NCI-H1417 treated with DMSO at 0.1 percent for 48 hours (cell line): ENCODE data around the gene MYOF.

Experiments used
- DNase-seq: peaks from one replicate; lab custom pipeline; 2025; lab: John Stamatoyannopoulos, UW

The MYOF gene, protein sequence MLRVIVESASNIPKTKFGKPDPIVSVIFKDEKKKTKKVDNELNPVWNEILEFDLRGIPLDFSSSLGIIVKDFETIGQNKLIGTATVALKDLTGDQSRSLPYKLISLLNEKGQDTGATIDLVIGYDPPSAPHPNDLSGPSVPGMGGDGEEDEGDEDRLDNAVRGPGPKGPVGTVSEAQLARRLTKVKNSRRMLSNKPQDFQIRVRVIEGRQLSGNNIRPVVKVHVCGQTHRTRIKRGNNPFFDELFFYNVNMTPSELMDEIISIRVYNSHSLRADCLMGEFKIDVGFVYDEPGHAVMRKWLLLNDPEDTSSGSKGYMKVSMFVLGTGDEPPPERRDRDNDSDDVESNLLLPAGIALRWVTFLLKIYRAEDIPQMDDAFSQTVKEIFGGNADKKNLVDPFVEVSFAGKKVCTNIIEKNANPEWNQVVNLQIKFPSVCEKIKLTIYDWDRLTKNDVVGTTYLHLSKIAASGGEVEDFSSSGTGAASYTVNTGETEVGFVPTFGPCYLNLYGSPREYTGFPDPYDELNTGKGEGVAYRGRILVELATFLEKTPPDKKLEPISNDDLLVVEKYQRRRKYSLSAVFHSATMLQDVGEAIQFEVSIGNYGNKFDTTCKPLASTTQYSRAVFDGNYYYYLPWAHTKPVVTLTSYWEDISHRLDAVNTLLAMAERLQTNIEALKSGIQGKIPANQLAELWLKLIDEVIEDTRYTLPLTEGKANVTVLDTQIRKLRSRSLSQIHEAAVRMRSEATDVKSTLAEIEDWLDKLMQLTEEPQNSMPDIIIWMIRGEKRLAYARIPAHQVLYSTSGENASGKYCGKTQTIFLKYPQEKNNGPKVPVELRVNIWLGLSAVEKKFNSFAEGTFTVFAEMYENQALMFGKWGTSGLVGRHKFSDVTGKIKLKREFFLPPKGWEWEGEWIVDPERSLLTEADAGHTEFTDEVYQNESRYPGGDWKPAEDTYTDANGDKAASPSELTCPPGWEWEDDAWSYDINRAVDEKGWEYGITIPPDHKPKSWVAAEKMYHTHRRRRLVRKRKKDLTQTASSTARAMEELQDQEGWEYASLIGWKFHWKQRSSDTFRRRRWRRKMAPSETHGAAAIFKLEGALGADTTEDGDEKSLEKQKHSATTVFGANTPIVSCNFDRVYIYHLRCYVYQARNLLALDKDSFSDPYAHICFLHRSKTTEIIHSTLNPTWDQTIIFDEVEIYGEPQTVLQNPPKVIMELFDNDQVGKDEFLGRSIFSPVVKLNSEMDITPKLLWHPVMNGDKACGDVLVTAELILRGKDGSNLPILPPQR (N-terminal part only)

DNA sequence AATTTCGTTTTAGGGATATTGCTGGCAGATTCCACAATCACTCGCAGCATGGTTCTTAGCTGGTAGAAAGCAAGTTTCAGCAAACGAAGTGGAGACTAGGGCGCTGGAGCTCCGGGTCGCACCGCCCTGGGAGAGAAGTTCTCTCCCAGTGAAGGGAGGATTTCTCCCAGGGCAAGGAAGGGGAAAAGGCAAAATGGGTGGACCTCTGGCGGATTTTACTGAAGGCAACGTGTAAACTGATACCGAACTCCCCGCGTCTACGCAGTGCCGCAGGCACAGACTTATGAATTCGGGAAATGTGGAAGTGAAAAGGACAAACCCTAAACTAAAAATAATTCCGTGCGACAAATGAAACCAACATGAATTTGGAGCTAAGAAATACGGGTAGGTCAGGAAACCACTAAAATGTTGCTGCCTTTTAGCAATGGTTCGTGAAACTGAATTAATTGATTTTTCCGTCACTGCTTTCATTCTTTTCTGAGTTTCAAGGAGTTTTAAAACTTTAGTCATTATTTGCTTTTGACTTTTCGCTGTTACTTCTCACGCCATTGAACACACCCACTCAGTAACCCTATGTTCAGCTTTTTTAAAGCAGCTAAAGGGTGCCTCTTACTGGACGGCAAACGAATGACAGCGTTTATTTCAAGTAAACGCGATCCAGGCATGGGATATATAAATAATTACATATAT lies at the start of gene MYOF:
Gene MYOF (minus strand): TSS at position 190 of the 690 bp plus-strand sequence. CDS start 140 bp downstream, at position 50.
- DNase-seq, result peak; percentile 26

DNA sequence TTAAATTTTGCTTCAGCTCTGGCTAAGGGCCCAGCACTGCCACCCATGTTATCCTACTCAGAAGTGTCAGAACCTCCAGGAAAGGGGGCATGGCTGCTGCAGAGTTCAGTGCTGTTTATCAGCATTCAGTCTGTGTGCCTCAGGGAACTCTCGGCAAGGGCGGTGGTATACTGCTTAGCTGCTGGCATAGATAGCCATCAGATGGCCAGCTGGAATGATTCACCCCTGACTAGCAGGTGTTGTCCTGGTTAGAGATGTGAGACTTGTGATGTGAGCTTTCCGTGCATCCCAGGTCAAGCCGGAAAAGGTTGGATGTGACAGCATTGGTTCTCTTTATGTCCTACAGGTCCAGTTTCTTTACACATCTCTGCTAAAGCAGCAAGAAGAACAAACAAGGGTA lies 36.4 kb upstream of the MYOF start:
- no peak for DNase-seq

DNA sequence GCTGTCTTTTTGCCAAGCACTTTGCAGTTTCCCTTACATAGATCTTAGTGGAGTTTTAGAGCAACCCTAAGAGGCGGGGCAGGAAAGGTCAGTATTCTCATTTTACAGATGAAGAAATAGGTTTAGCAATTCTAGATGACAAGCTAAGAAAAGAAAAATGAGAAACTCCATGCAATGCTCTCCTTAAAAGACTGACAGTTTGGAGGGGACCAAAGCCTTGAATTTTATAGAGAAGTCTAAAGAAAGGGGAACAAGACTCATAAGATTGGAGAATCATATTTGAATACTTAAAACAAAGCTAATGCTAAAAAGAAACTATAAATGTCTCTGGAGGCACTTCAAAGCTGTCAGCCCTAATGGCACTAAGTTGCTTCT lies 33.9 kb upstream of the MYOF start:
- no peak for DNase-seq

GRCh38 chr10:93515071-93516005 lies 33.2 kb upstream of the MYOF start:
- no peak for DNase-seq

DNA sequence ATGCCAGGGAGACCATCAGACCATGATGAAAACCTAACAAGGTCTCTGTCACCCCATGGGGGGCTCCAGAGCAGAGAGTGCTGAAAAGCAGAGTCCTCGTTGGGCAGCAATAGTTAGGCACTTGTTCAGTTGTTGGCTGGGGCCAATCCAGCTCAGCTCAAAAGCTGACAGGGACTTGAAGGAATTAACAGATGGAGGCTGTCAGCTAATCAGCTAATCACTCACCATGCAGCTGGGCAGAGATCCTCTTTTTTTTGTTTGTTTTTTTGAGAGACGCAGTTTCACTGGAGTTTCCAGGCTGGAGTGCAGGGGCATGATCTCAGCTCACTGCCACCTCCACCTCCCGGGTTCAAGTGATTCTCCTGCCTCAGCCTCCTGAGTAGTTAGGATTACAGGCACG lies 32.4 kb upstream of the MYOF start:
- DNase-seq, result no peak

GRCh38 chr10:93513091-93513490 lies 31.0 kb upstream of the MYOF start:
- no peak for DNase-seq

DNA sequence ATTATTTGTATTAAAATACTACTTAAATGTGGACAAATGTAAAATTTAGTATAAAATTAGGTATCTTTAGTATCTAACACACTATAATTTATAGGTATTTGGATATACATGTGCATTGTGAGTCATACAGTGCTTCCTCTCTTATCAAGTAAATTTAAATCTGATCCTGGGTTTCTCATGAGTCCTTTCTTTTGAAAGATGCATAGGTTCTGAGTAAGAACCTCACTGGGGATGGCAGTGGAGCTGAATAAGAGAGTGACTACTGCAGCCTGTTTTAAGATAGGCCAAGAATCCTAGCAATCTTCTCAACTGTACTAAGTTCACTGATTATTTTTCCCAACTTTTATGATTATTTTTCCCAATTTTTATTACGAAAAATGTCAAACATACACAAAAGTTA lies 30.4 kb upstream of the MYOF start:
- no peak for DNase-seq

DNA sequence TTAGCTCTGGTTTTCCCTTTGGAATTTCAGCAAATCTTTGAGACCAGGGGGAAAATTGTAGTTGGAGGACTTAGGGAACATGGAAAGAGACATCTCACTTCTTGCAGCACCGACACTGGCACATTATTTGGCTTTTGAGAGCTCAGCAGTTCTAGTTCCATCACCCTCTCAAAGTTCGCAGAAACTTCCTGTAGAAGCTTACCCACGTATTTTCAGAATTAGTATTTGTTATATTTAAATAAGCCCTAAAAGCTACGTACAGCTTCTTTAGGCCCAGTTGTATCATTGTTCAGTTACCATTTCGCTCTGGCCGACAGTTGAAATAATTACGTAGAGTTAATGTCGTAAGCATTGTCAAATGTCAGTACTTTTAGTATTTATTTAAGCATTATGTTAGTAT lies 27.7 kb upstream of the MYOF start:
- no peak for DNase-seq

- DNase-seq, result no peak
These were observed 22.9 kb upstream of the MYOF start for GRCh38 chr10:93505075-93505474.

DNA sequence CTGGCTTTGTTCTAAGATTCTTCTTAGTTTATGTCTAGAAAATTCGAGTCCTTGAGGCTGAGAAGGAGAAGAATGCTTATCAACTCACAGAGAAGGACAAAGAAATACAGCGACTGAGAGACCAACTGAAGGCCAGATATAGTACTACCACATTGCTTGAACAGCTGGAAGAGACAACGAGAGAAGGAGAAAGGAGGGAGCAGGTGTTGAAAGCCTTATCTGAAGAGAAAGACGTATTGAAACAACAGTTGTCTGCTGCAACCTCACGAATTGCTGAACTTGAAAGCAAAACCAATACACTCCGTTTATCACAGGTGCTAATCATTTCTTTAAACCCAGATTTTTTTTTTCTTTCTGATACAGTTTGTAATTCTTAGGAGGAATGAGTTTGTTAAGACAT lies 20.9 kb upstream of the MYOF start:
- DNase-seq, result no peak

GRCh38 chr10:93501650-93502049 lies 19.5 kb upstream of the MYOF start:
- no peak for DNase-seq

GRCh38 chr10:93498166-93498565 lies 16.0 kb upstream of the MYOF start:
- DNase-seq, result no peak

DNA sequence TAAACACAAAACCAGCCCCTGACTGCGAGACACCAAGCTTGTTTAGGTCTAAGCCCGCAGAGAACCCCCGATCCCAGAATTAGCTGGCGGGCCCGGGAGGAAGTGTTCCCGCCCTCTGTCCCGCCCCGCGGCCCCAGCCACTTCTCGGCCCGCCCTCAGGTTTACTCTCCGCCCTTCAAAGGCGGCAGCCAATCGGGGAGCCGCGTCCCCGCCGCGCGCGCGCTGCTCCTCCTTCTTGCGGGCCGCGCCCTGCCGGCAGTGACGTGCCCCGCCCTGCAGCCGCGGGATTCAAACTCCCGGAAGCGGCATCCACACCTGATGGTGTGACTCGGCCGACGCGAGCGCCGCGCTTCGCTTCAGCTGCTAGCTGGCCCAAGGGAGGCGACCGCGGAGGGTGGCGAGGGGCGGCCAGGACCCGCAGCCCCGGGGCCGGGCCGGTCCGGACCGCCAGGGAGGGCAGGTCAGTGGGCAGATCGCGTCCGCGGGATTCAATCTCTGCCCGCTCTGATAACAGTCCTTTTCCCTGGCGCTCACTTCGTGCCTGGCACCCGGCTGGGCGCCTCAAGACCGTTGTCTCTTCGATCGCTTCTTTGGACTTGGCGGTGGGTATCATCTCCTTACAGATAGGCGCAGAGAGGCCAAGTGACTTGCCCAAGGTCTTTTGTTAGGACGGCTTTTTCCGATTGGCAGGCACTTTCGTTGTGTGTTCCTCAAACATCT lies 14.3 kb upstream of the MYOF start, which contains the start of gene CEP55:
Gene CEP55 (plus strand): TSS at position 291 of the 720 bp plus-strand sequence. CDS start 3,440 bp downstream, outside the sequence.
- peak; percentile 34 for DNase-seq

GRCh38 chr10:93495654-93496321 lies 13.7 kb upstream of the MYOF start:
- DNase-seq, result no peak

GRCh38 chr10:93494494-93494893 lies 12.4 kb upstream of the MYOF start:
- no peak for DNase-seq

- no peak for DNase-seq
These were observed 11.0 kb upstream of the MYOF start for GRCh38 chr10:93493162-93493561.

DNA sequence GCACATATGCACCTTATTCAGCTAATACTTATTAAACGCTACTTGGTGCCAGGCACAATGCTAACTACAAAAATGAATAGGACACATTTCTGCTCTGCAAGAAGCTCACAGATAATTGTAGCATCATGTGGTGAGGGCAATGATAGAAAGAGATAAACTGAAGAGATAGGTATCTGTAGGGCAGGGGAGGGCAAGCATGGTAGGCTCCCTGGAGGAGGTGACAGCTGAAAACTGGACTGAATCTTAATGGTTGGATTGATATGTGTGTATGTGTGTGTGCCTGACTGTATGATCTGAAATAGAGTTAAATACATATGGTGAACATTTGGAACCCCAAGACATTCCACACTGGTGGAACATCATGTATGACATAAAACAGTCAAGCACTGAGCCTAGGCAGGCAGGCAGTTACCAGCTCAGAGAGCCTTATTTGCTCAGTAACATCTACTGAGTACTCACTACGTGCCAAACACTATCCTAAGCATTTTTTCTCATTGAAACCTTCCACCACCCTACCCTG lies 9.5 kb upstream of the MYOF start:
- no peak for DNase-seq

DNA sequence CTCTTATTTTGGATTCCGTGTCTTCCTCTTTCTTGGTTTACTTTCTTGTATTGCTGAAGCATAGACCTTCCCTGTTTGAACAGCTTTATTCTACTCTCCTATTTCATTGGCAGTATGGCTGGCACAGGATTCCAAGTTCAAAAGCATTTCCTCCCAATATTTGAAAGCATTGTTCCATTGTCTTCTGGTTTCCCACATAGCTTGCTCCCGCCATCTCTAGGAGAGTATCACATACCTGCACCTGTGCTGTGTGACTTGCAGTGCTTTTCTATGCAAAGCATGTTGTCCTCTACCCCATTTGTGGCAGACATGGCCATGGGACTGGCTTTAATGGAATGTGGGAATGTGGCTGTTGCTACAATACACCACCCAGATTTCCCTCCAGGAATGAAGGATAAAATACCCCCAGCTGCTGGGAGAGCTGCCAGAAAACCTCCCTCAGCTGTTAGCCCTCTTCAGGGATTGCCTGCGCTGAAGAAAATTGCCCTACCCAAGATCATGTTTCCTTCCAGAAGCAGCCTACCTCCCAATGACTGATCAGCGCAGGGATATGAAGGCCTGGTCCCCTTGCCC lies 6.9 kb upstream of the MYOF start:
- no peak for DNase-seq

DNA sequence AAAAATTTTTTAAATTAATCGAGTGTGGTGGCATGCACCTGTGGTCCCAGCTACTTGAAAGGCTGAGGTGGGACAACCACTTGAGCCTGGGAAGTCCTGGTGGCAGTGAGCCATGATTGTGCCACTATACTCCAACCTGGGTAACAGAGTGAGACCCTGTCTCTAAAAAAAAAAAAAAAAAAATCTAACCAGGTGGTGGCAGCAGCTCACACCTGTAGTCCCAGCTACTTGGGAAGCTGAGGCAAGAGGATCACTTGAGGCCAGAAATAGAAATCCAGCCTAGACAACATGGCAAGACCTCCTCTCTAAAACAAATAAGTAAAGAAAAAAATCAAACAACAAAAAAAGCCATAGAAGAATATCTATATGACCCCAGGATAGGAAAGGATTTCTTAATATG lies 3.6 kb upstream of the MYOF start:
- no peak for DNase-seq
